Transverse colon (tissue), 4 donors: ENCODE data around the gene JAZF1. TPM values are rescaled to one million over a fixed set of nuclear protein-coding genes. Genes with fewer than 3 reads are reported as not detected.

Source experiments
- DNase-seq: peaks from one replicate; pipeline ENCODE4 v3.0.0-alpha.2; 2019
- H3K27ac ChIP-seq, 4 donors: fragments of 200-600 bp; sonication (generic); 2 replicates each; pipeline ENCODE4 v1.5.1; 2016 to 2018; ENCODE audit warnings: inconsistent platforms in 4 of 4
- H3K27me3 ChIP-seq: fragments of 200-600 bp; sonication (generic); 2 replicates; pipeline ENCODE4 v1.5.1; 2017; ENCODE audit warnings: inconsistent platforms
- H3K36me3 ChIP-seq, 4 donors: fragments of 200-600 bp; sonication (generic); 2 replicates each; pipeline ENCODE4 v1.5.1; 2017 to 2019; ENCODE audit warnings: inconsistent platforms in 4 of 4
- H3K4me1 ChIP-seq, 4 donors: fragments of 200-600 bp; sonication (generic); 2 replicates each; pipeline ENCODE4 v1.5.1; 2017 to 2020; ENCODE audit warnings: inconsistent platforms in 4 of 4
- H3K4me3 ChIP-seq, 4 donors: fragments of 200-600 bp; sonication (generic); 1 replicate in 1 of 4; 2 replicates in 3 of 4; pipeline versions ENCODE4 v1.5.1 to v1.6.1; 2017 to 2019; ENCODE audit warnings: inconsistent platforms in 4 of 4
- H3K9me3 ChIP-seq, 2 donors: fragments of 200-600 bp; sonication (generic); 2 replicates each; pipeline ENCODE4 v1.5.1; 2017 to 2019; ENCODE audit warnings: inconsistent platforms in 2 of 2
- CTCF ChIP-seq, 5 experiments: fragments of 200-600 bp in 3 of 5; fragments of 450-650 bp in 2 of 5; sonication (generic) in 3 of 5; IDR thresholded peaks; 1 replicate in 2 of 5; 2 replicates in 3 of 5; pipeline ENCODE4 v1.5.1; 2016 to 2017; ENCODE audit warnings: antibody characterized with exemption in 5 of 5, inconsistent platforms in 3 of 5, mild to moderate bottlenecking in 2 of 5, moderate library complexity in 1 of 5
- EP300 ChIP-seq: sonication (generic); formaldehyde crosslinking; IDR thresholded peaks from one replicate; pipeline ENCODE4 v1.6.1; 2017; ENCODE audit warnings: antibody characterized with exemption, low read depth
- POLR2A ChIP-seq: fragments of 450-650 bp; IDR thresholded peaks from one replicate; pipeline ENCODE4 v1.6.1; 2016; ENCODE audit warnings: antibody characterized with exemption, mild to moderate bottlenecking, moderate library complexity
- POLR2AphosphoS5 ChIP-seq, 3 donors: sonication (generic); formaldehyde crosslinking; IDR thresholded peaks; one replicate each; pipeline ENCODE4 v1.6.1; 2016; ENCODE audit warnings: antibody characterized with exemption in 3 of 3
- WGBS, 2 donors: methylation state at CpG; one replicate each; pipeline ENCODE4 v1.1.5; 2018; ENCODE audit warnings: low coverage in 1 of 2; 5-methylcytosine and 5-hydroxymethylcytosine counted together
- in situ Hi-C, 4 donors: fragments of 200-750 bp; cut with MboI; loops; one replicate each; pipeline versions ENCODE4 v1.15.0 to v1.15.1; 2017; ENCODE audit warnings: low sequenced_read_pairs in 3 of 4, low pct_ligation_motif_present in 1 of 4, low pct_unique_long_range_greater_than_20kb in 1 of 4
- intact Hi-C: fragments of 100-400 bp; cut with DNase I; formaldehyde crosslinking; loops from one replicate; pipeline ENCODE4 v1.15.1; 2023; ENCODE audit warnings: low total_unique reads
- total RNA-seq, 4 donors: library from RNA; depleted of rRNA; stranded (reverse); fragments of >200 nt; gene quantifications; one replicate each; pipeline ENCODE4 v1.1.0, GENCODE V29; 2016

JAZF1 gene
- total RNA-seq, 4 donors from 2014 or later, result 11.0 to 12.2 (median 11.5) TPM

GRCh38 chr7:27955011-27955410 lies 225.6 kb downstream of the JAZF1 start:
- Histone ChIP-seq H3K27me3 (no peaks in the 10 kb centered on the region), H3K9me3 (no peaks in the 10 kb centered on the region), H3K4me1 (peaks cover 0 to 6% (median 0%) of the 10 kb centered on the region in 4 donors), H3K27ac (no peak overlapping the region), H3K4me3 (no peak overlapping the region), H3K36me3 (no peaks in the 10 kb centered on the region)
- 92 to 96% methylated on average over 3 of the region's 3 CpGs for WGBS, 2 donors
- TF ChIP-seq POLR2AphosphoS5 (IDR thresholded peaks at IDR 0.05) (no peak), POLR2A (no peak), CTCF (IDR thresholded peaks at IDR 0.05) (no peak)
- in situ Hi-C loops, result no loop called here
- DNase-seq, result no peak
- intact Hi-C loops, result no loop called here

- no peak overlapping the region for H3K27ac ChIP-seq
- WGBS, 2 donors, result 91% methylated on average over 1 of the region's 1 CpG; no CpG with 5 or more reads in 1 of the 2 donors
- TF ChIP-seq EP300 (no peak), CTCF (IDR thresholded peaks at IDR 0.05) (no peak), POLR2AphosphoS5 (IDR thresholded peaks at IDR 0.05) (no peak), POLR2A (no peak)
- H3K4me3 ChIP-seq, result no peak overlapping the region
- in situ Hi-C loops, result no loop called here
- H3K36me3 ChIP-seq, result no peaks in the 10 kb centered on the region
- intact Hi-C loops, result no loop called here
- no peak for DNase-seq
- no peaks in the 10 kb centered on the region for H3K27me3 ChIP-seq
- H3K4me1 ChIP-seq, result peaks cover 0 to 6% (median 0%) of the 10 kb centered on the region in 4 donors
- no peaks in the 10 kb centered on the region for H3K9me3 ChIP-seq
Observed at GRCh38 chr7:27953777-27954176, 226.8 kb downstream of the JAZF1 start.

- Histone ChIP-seq H3K4me1 (peaks cover 0 to 6% (median 0%) of the 10 kb centered on the region in 4 donors), H3K4me3 (no peak overlapping the region), H3K36me3 (no peaks in the 10 kb centered on the region), H3K27me3 (no peaks in the 10 kb centered on the region), H3K9me3 (no peaks in the 10 kb centered on the region), H3K27ac (no peak overlapping the region)
- 50 to 59% methylated on average over 1 of the region's 1 CpG for WGBS, 2 donors
- intact Hi-C loops (no loop called here), in situ Hi-C loops (no loop called here)
- DNase-seq, result no peak
- TF ChIP-seq CTCF (IDR thresholded peaks at IDR 0.05) (no peak), EP300 (no peak), POLR2A (no peak), POLR2AphosphoS5 (IDR thresholded peaks at IDR 0.05) (no peak)
Observed at GRCh38 chr7:27953361-27953760, 227.2 kb downstream of the JAZF1 start.

- intact Hi-C loops (no loop called here), in situ Hi-C loops (no loop called here)
- Histone ChIP-seq H3K9me3 (no peaks in the 10 kb centered on the region), H3K4me1 (peaks cover 0 to 6% (median 0%) of the 10 kb centered on the region in 4 donors), H3K27ac (no peak overlapping the region), H3K4me3 (no peak overlapping the region), H3K36me3 (no peaks in the 10 kb centered on the region), H3K27me3 (no peaks in the 10 kb centered on the region)
- no peak for DNase-seq
- TF ChIP-seq POLR2A, result no peak
- no peak for TF ChIP-seq CTCF (IDR thresholded peaks at IDR 0.05)
- no peak for TF ChIP-seq EP300
- TF ChIP-seq POLR2AphosphoS5 (IDR thresholded peaks at IDR 0.05), result no peak
- WGBS, 2 donors, result 67 to 82% methylated on average over 2 to 3 of the region's 3 CpGs
Observed at GRCh38 chr7:27952456-27953285, 227.9 kb downstream of the JAZF1 start.
